Measurements from ENCODE around the gene SBNO1.
A peak's percentile ranks its signal among the peaks of the same experiment; 100 is the strongest.
"Not testable (repeated sequence)": the region's sequence is repeated elsewhere in the genome, so short reads cannot be mapped to it uniquely, and the experiment has no call there.

The SBNO1 gene

DNA sequence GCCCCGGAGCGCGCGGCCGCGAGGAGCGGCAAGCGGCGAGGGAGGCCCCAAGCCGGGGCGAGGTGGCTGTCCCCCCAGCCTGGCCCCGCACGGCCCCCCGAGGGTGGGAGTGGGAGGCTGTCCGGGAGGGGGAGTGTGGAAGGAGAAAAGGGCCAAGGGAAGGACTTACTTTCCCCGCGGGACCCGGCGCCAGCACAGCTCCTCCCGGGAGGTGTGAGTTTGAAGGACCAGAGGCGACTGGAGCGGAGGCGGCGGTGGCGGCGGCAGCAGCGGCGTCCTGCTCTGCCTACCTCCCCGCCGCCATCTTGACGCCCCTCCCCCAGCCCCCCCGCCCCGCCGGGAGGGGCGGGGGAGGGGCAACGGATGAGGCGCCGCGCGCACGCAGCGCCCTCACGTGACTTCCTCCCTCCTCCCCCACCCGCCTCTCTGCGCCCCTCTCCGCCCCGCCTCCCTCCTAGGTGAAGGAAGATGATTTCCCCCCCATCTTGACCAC lies at the start of gene SBNO1:
TSS of gene SBNO1 (minus strand) at position 316 of the 493 bp plus-strand sequence. CDS start 14,406 bp downstream, outside the sequence.
- DNase-seq = peak; percentile 87

DNA sequence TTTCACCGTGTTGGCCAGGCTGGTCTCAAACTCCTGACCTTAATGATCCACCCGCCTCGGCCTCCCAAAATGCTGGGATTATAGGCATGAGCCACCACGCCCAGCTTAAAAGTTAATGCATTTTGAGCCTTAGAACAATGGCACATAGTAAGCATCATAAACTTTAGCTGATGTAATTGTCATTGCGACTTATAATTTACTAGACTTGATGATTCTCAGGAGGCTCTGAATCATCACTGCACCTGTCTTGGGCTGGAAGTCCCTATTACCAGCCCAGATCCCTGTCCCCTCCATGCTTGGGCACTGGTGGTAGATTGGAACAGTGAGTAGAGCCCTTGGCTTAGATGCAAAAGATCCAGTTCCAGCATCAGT lies 45.4 kb upstream of the SBNO1 start:
- DNase-seq = no peak

DNA sequence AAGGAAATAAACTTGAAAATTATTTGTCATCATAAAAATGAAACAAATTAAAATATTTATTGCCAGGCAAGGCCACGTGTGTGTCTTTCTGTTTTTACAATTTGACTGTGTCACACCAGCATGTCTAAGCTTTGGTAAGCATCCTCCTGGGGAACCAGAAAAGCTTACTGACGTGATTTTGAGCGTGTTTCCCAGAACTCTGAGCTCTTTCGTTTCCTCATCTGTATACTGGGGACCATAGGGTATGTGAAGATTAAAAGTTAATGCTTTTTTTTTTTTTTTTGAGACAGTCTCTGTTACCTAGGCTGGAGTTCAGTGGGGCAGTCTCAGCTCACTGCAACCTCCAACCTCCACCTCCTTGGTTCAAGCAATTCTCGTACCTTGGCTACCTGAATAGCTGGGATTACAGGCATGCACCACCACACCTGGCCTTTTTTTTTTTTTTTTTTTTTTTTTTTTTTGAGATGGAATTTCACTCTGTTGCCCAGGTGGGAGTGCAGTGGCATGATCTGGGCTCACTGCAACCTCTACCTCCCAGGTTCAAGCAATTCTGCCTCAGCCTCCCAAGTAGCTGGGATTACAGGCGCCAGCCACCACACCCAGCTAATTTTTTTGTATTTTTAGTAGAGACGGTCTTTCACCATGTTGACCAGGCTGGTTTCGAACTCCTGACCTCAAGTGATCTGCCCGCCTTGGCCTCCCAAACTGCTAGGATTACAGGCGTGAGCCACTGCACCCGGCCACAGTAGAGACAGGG lies 44.8 kb upstream of the SBNO1 start:
- DNase-seq = not testable (repeated sequence)

DNA sequence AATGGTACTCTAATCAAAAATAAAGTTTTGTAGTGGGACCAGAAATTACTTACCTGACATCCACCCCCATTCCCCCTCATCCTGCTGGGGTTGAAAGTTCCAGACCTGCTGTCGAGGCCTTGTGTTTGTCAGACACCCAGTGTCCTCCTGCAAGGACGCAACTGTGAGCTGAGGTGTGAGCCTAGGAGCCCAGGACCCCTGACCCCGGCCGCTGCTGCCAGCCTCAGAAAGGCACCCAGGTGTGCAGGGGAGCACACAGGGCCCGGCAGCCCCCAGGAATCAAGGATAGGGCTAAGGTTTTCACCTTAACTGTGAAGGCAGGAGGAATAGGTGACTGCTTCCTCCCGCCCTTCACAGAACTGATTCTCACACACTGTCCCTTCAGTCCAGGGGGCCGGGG lies 44.0 kb upstream of the SBNO1 start:
- DNase-seq = not testable (repeated sequence)

DNA sequence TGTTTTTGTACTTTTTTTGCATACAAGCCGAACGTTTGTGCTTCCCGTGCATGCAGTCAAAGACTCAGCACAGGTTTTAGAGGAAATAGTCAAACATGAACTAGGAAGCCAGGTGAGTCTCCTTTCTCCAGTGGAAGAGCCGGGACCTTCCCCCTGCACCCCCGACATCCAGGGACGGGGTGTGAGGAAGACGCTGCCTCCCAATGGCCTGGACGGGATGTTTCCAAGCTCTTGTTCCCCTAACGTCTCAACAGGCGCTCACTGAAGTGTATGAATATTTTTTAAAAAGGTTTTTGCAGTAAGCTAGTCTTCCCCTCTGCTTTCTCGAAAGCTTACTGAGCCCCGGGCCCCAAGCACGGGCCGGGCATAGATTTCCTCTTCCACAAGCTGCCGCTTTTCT lies 43.3 kb upstream of the SBNO1 start:
- not testable (repeated sequence) for DNase-seq

DNA sequence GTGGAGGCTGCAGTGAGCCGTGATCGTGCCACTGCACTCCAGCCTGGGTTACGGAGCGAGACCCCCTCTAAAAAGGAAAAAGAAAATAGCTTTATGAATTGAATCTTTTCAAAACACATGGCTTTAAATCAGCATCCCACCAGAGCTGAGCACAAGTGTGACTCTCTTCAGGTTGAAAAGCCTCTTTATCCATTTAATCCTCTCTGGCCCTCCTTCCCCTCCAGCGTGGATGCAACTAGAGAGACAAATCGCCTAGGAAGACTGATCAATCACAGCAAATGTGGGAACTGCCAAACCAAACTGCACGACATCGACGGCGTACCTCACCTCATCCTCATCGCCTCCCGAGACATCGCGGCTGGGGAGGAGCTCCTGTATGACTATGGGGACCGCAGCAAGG lies 42.6 kb upstream of the SBNO1 start:
- DNase-seq = not testable (repeated sequence)

DNA sequence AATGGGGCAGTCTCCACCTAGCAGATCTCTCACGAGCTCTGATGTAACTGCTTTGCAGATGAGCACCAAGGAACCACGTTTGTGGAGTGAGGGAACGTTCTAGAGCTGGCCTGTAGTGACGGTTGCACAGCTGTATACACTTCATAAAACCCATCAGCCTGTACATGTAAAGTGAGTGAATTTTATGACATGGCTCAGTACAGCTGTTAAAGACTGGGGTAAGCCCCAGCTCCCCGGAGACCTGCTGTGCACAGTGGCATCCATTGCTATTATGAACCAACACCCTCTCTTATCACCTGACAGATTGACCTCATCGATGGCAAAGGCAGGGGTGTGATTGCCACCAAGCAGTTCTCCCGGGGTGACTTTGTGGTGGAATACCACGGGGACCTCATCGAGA lies 39.9 kb upstream of the SBNO1 start:
- DNase-seq = no peak

DNA sequence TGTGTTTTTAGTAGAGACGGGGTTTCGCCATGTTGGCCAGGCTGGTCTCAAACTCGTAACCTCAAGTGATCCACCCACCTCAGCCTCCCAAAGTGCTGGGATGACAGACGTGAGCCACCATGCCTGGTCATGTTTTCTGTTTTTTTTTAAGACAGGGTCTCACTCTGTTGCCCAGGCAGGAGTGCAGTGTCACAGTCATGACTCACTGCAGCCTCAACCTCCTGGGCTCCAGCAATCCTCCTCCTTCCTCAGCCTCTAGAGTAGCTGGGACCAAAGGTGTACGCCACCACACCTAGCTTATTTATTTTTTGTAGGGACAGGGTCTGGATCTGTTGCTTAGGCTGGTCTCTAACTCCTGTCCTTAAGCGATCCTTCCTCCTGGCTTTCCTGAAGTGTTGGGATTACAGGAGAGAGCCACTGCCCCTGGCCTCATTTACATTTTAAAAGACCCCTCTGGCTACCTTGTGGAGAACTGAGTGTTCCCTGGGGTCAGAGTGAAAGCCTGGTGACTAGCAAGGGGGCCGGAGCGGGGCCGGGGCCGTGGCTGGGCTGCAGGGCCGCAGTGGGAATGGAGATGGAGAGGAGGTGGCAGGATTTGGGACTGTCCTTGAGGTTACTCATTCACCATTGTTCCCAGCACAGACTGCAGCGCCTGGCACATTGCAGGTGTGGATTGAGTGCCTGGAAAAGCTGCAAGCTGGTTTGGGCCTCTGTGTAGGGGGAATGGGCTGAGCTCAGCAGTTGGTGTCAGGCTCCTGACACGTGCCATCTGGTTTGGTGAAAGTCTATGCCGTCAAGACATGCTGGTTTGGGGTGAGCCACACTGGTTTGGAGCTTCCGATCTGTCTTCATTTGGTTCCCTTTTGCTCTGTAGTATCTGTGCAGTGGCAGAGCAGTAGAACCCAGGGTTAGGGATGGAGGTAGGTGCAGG lies 37.4 kb upstream of the SBNO1 start:
- no peak for DNase-seq

DNA sequence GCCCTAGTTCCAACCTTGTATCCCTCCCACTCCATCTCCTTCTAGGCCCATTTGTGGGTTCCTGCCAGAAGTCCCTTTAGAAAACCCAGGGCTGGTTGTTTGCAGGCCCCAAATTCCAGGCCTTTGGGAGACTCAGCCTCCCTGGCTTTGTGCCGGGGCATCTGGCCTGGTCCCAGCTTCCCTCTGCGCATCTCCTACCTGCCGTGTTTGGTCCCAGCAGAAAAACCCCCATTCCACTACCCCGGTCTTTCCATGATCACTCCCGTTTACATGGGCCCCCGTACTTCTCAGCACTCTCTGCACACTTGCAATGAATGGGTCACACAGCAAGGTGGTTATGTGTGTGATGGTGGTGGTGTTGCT lies 34.6 kb upstream of the SBNO1 start:
- no peak for DNase-seq

DNA sequence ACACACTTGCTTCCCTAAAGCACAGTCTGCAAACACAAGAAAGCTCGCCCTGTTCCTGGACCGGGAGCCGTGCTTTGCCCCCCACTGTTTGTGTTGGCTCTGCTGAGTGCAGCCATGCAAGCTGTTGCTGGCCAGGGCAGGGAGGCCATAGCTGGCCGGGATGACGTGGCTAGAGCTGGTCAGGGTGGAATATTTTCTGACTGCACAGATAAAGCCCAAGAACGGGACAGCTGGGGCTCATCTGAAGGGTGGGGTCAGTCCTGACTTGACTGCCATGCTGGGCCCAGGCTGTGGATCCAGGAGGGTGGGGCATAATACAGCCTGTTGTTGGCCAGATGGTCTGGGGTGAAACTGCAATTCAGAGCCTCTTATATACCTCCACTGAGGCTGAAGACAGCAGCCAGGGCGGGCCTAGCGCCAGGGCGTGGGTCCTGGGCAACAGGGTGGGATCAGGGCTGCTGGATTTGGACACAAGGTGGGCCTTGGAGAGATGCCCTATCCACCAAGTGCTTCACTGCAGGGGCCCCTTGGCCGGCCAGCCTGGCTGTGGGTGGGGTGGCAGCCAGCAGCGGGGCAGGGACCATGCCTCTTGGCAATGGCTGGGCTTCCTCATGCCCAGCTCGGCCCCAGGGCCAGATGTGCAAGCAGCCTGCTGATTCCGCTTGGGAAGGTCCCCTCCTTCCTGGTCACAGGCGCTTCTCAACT lies 34.1 kb upstream of the SBNO1 start:
- no peak for DNase-seq

DNA sequence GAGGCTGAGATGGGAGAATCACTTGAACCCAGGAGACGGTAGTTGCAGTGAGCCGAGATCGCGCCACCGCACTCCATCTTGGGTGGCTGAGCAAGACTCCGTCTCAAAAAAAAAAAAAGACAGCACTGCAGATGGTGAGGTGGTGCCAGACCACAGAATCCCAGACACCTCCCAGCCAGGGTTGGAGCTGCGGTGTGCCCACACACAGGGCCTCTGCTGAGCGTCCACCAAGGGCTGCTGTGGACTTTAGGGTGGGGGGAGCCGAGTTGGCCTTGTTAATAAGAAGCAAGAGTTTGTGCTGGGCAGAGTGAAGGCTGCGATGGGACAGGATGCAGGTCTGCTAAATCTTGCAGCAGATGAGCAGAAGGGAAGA lies 33.5 kb upstream of the SBNO1 start:
- DNase-seq = no peak

DNA sequence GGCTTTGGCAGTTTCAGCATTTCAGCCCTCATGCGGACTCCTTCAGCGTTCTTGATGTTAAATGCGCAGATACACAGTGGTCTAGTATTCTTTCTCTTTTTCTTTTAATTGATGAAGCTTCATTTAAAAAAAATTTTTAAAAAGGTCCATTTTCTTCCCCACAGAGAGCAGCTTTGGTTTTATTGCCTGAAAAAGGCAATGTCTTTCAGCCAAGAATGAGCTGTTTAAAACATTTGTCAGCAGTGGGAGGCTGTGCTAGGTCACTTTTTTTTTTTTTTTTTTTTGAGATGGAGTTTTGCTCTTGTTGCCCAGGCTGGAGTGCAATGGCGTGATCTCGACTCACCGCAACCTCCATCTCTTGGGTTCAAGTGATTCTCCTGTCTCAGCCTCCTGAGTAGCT lies 32.8 kb upstream of the SBNO1 start:
- no peak for DNase-seq

DNA sequence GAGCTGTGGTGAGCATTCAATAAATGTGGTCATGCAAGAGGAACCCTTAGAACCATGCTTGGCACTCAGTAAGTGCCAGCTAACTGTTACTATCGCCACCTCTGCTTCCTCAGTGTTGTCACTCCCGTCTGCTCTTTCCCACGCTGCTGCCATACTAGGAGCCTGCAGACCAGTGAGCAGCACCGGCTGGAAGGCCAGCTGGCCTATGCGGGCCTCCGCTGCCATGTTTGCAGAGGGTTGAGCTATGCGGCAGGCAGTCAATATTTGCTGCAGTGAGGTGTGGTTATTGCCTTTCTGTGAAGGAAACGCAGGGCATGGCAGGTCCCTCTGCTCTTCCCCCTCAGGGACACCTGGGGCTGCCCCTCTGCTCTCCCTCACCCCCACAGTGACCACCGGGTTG lies 32.3 kb upstream of the SBNO1 start:
- DNase-seq = no peak

DNA sequence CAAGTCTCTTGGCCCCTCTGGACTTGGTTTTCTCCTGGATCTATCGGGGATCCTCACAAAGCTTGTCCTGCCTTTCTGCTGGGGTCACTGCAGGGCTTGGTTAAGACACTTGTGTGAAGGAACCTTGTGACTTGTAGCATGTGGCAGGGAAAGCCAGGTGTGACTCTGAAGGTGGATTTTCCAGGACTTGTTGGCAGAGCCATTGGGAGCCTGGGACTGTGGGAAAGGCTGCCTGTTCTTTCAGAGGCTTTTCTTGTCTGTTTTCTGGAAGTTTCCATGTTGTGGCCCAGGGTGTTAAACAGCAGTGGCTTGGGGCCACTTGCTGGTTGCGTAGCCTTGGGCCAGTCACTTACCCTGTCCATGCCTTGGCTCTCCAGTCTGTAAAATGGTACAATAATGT lies 31.9 kb upstream of the SBNO1 start:
- DNase-seq = no peak

DNA sequence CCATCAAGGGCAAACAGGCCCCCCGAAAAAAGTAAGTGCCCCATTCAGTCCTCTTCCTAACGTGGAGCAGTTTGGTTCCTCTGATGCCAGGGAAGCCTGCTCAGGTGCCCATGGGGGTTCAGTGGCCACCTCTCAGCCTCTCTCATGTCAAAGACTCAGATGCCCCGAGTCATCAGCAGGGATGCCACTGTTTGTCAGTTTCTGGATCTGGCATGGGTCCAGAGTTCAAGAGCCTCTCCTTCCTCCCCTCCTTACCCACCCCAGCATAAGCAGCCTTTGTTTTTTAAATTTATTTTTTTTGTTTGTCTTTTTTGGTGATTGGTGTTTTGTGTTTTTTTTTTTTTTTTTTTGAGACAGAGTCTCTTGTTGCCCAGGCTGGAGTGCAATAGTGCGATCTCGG lies 30.6 kb upstream of the SBNO1 start:
- DNase-seq = no peak

DNA sequence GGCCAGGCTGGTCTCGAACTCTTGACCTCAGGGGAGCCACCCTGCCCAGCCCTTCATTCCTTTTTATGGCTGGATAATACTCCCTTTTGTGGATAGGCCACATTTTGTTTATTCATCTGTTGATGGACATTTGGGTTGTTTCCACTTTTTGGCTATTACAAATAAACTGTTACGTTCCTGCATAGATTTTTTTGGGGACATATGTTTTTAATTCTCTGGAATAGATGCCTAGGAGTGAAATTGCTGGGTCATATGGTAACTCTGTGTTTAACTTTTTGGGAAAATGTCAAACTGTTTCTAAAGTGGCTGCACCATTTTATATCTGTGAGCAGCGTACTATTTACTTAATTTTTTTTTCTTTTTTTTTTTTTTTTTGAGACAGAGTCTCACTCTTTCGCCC lies 29.1 kb upstream of the SBNO1 start:
- no peak for DNase-seq

DNA sequence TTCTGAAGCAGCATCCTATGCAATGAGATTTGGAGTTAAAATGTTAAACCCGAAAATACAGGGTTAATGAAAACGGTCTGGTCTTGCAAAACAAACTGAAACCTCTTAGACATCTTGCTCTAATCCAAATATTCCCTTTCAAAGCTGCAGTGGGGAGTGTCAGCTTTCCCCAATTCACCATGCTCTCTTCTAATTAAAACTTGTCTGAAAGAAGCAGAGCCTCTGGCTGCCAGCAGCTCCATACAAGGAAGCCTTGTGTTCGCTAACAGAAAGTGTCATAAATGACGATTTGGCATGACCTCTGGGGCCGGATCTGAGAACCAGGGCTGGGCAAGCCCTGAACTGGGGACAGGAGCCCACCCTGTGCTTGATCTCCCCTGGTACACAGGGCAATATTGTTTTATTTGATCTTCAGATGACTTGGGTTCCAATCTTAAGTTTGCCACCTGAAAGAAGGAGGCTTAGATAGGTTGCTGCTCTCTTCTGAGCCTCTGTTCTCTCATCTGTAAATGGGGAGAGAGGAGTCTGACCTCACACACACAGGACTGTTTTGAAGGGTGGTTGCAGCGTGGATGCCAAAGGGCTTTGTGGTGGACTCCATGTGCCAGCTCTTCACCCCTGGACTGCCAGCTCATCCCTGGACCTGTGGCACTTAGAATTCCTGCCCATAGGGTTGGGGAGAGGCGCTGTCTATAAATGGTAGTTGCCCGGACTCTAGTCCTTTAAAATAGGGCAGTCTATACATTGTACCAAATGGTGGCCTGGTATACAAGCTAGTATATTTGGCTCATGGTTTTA lies 27.1 kb upstream of the SBNO1 start:
- DNase-seq = no peak

DNA sequence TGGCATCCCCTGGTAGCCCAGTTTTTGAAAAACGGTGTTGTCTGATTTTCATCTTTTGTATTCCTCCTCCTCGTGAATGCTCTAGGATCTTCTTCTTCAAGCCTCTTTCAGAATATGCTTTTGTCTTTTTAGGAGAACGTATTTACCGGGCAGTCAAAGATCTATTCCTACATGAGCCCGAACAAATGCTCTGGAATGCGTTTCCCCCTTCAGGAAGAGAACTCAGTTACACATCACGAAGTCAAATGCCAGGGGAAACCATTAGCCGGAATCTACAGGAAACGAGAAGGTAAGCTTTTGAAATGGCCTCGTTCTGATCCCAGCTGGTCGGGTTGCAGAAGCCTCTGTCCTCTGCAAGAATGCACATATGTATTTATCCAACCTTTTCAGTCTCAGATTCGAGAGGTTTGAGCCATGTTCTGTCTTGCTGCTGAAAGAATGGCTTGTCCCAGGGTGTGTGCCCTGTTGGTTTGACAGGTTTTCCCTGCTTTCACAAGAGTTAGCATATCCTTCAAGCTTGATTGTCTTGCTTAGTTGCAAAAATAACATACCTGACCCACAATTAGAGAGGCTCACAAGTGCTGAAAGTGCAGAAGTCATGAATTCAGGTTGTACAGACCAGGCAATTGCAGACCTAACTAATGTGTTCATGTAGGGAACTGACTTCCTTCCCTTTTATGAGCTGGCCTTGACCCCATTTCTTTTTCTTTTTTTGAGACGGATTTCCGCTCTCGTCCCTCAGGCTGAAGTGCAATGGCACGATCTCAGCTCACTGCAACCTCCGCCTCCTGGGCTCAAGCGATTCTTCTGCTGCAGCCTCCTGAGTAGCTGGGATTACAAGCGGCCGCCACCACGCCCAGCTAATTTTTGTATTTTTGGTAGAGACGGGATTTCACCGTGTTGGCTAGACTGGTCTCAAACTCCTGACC lies 26.1 kb upstream of the SBNO1 start:
- no peak for DNase-seq

DNA sequence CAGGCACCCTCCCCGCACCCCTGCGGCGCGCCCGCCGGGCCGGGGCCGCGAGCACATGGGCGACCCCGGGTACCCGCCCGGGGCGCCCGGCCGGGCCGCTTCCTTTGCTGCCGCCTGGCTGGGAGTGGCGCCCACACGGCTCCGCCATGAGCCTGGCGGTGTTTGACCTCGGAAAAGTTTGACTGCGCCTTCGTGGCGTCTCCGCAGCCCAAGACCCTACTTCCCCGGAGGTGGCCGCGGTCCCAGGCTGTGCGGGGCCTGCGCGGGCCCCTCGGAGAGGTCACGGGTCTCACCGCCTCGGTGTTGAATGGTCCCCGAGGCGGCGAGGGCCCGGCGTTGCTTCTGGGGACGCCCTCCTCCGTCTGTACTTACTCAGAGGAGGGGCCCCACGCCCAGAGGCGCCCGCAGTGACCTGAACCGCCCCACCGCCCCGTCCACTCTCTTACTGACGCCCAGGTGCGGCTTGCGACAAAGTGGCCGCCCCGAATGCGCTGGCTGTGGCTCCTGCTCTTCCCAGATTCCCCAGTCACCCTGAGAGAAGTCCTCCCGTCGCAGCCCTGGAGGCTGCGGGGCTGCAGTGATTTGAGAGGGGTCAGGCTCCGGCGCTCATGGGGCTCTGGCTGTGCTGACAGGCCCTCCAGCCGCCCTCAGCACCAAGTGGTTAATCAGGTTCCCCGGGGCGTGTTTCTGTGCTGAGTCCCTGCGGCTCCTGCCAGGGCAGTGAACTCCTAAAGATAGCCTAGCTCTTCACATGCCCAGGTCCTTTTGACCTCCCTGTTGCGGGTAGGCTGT lies 25.1 kb upstream of the SBNO1 start:
- no peak for DNase-seq

DNA sequence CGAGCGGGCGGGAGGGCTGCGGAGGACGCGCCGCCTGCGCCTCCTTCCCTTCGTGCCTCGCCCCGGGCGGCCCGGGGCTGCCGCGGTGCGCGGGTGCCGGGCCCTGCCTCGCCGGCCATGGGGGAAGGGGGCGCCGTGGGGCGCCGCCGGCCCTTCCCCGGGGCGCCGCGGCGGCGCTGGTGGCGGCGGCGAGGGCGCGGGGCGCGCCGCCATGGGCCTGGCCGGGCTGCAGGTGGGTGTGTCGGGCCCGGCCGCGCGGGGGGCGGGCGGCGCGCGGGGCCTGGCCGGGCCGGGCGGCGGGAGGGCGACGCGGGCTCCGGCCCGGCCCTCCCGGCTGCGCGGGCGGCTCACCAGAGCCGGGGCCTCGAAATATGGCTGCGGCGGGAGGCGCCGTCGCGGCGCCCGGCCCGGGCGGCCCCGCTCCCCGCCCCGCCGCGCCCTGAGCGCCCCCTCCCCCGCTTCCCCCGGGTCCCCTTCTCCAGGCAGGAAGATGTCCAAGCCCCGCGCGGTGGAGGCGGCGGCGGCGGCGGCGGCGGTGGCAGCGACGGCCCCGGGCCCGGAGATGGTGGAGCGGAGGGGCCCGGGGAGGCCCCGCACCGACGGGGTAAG lies 24.4 kb upstream of the SBNO1 start:
- DNase-seq = no peak
